GM12875 (cell line): Measurements from ENCODE around the gene ITGA8.
"Not testable (repeated sequence)": the region's sequence is repeated elsewhere in the genome, so short reads cannot be mapped to it uniquely, and the experiment has no call there.

Source experiments
- H3K4me3 ChIP-seq: one replicate; pipeline ENCODE4 v1.5.1; 2011; ENCODE audit warnings: low read depth, low read length, control low read depth
- TF ChIP-seq, protein P1 (sequence below): IDR thresholded peaks from 2 replicates; pipeline ENCODE4 v1.5.1; 2011; ENCODE audit warnings: low read depth, mild to moderate bottlenecking, control low read depth, inconsistent platforms, low read length, moderate library complexity, borderline replicate concordance; ENCODE audit not compliant: insufficient read depth

The ITGA8 gene

DNA sequence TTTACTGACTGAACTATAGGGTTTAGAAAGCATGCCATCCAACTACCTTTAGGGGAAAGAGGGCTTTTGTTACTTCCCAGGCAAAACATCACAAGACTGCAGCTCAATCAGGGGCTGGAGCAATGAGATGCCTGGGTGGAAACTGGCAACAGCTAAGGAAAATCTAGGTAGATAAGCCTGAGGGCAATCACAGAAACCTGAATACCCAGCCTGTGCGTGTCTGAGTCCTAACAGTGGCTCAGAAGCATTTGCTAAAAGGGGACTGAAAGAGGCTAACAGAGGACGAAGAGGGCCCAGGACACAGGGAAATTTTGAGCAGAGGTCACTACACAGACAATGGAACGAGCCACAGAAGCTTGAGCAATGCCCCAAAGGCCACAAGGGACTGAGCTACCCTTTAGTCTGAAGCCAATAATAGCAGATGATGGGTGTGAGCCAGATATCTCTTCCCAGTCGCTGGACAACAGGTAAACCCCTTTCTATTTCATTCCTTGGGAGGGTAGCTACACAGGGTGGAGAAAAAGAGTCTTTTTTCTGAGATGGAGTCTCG lies 79.1 kb downstream of the ITGA8 start:
- no peak overlapping the region for H3K4me3 ChIP-seq
- TF ChIP-seq, protein P1, sequence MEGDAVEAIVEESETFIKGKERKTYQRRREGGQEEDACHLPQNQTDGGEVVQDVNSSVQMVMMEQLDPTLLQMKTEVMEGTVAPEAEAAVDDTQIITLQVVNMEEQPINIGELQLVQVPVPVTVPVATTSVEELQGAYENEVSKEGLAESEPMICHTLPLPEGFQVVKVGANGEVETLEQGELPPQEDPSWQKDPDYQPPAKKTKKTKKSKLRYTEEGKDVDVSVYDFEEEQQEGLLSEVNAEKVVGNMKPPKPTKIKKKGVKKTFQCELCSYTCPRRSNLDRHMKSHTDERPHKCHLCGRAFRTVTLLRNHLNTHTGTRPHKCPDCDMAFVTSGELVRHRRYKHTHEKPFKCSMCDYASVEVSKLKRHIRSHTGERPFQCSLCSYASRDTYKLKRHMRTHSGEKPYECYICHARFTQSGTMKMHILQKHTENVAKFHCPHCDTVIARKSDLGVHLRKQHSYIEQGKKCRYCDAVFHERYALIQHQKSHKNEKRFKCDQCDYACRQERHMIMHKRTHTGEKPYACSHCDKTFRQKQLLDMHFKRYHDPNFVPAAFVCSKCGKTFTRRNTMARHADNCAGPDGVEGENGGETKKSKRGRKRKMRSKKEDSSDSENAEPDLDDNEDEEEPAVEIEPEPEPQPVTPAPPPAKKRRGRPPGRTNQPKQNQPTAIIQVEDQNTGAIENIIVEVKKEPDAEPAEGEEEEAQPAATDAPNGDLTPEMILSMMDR: no peak

DNA sequence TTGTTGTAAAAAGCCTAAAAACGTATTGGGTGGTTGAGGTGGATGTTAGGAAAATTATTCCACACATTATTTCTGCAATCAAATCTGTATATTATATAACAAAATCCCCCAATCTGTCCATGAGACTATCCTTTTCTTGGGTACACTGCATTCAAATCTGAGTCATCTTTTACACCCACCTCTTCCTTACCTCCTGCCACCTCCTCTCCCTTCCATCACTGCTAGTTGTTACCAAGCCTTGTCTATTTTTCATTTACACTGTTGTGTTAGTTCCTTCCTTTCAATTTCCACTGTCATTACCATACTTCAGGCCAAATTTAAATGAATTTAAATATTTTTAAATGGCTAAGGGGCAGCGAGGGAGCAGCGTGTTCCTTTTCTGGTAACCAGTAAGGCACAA lies 83.3 kb downstream of the ITGA8 start:
- TF ChIP-seq, protein P1: no peak
- H3K4me3 ChIP-seq: no peak overlapping the region

DNA sequence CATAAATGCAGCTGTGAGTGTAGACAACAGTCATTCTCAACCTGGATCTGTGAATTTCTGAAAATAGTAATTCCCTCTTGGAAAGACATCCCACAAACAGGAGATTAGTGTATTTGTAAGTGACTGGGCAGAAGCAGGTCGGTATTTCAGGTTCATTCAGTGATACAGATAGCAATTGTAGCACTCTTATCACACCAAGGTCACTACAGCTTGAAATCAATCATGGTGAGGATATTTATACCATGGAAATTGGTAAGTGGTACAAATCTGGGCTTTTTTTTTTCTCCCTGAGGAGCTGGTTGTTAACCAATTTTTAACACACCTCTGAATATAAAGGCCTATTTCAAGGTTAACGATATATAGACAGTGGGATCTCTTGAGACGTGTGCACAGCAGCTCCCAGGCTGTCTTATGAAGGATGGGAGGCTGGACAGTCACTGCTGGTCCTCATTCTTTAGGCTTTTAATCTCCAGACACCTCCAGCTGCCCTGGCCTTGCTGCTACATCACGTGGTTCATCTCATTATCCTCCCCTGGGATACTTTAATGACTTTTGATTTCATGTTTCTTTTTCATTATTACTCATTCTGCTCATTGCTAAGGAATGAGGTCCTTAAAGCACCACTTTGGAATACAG lies 87.1 kb downstream of the ITGA8 start:
- H3K4me3 ChIP-seq: no peak overlapping the region
- TF ChIP-seq, protein P1: no peak

DNA sequence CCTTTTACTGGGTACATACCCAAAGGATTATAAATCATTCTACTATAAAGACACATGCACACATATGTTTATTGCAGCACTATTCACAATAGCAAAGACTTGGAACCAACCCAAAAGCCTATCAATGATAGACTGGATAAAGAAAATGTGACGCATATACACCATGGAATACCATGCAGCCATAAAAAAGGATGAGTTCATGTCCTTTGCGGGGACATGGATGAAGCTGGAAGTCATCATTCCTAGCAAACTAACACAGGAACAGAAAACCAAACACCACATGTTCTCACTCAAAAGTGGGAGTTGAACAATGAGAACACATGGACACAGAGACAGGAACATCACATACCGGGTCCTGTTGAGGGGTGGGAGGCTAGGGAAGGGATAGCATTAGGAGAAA lies 88.5 kb downstream of the ITGA8 start:
- H3K4me3 ChIP-seq: not testable (repeated sequence)

DNA sequence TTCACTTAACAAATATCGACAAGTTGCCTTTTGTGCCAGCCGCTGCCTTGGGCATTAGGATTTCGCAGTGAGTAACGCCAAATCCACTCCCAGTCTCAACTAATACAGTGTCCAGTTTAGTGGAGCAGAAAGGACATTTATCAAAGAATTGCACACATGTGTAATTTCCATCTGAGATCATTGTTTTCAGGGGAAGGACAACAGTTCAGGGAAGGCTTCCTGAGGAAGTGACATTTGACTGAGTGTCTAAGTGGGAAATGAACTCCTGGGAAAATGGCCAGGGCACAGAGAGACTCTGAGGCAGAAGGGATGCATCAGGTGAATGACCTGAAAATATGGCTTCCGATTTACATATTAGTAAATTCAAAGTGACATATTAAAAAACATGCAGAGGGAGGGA lies 89.4 kb downstream of the ITGA8 start:
- no peak overlapping the region for H3K4me3 ChIP-seq
- TF ChIP-seq, protein P1: no peak

DNA sequence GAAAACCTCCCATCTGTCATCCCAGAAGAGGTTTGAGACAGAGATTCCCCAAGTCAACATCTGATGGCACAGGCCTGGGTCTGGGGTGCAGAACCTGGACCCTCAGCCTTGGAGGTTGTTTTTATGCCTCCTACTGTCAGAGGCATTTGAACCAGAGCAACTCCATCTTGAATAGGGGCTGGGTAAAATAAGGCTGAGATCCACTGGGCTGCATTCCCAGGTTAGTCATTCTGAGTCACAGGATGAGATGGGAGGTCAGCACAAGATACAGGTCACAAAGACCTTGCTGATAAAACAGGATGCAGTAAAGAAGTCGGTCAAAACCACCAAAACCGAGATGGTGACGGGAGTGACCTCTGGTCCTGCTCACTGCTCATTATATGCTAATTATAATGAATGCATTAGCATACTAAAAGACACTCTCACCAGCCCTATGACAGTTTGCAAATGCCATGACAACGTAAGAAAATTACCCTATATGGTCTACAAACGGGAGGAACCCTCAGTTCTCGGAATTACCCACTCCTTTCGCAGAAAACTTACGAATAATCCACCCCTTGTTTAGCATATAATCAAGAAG lies 92.0 kb downstream of the ITGA8 start:
- TF ChIP-seq, protein P1: no peak
- no peak overlapping the region for H3K4me3 ChIP-seq

DNA sequence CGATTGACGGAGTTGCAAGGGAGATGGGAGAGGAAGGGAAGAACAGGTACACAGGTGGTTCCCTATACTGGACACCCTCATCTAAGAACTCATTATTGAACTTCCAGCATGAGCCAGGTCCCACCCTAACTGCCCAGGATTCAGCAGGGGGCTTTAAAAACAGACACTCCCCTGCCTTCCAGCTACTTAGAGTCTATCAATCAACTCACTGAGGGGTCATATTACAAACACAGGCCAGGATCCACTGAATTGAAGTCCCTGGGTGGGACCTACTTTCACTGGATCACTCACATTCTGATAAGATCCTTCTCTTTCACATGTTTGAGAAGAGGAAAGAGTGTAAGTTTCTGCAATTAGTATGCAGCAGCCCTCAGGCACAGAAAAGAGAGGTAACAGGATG lies 92.8 kb downstream of the ITGA8 start:
- no peak overlapping the region for H3K4me3 ChIP-seq
- TF ChIP-seq, protein P1: no peak
